A549 (cell line): ENCODE data around the gene ATP6V1F.

ENCODE experiments used
- BCL3 ChIP-seq: fragments of >200 bp; sonication (Bioruptor Twin); formaldehyde crosslinking; IDR thresholded peaks from 3 replicates; pipeline ENCODE4 v1.6.1; 2016
- CBX2 ChIP-seq: fragments of 200-600 bp; sonication (generic); IDR thresholded peaks from 2 replicates; pipeline ENCODE4 v1.6.1; 2016; ENCODE audit warnings: low read depth, mild to moderate bottlenecking, borderline replicate concordance
- CEBPB ChIP-seq, 2 experiments: fragments of >200 bp in 1 of 2; sonication (Bioruptor Twin) in 1 of 2; formaldehyde crosslinking in 1 of 2; IDR thresholded peaks; 2 replicates each; pipeline ENCODE4 v1.6.1; 2012 to 2016
- HOXA7 ChIP-seq: fragments of 250-450 bp; sonication (Bioruptor Pico); IDR thresholded peaks from 2 replicates; pipeline ENCODE4 v1.5.0; 2020; ENCODE audit warnings: mild to moderate bottlenecking, moderate library complexity
- KDM1A ChIP-seq: fragments of 200-600 bp; sonication (generic); IDR thresholded peaks from 2 replicates; pipeline ENCODE4 v1.6.1; 2016; ENCODE audit warnings: low read depth, mild to moderate bottlenecking
- POLR2A ChIP-seq: IDR thresholded peaks from 2 replicates; pipeline ENCODE4 v1.6.1; 2012; ENCODE audit warnings: mild to moderate bottlenecking, low read length
- REST ChIP-seq: fragments of 200-600 bp; sonication (generic); IDR thresholded peaks from 2 replicates; pipeline ENCODE4 v1.6.1; 2016; ENCODE audit warnings: antibody characterized with exemption, mild to moderate bottlenecking, moderate library complexity

GRCh38 chr7:128906766-128907559 is 44.3 kb downstream of the ATP6V1F start:
- TF ChIP-seq CBX2: no peak
- no peak for TF ChIP-seq CEBPB (IDR thresholded peaks at IDR 0.05)
- TF ChIP-seq POLR2A: no peak
- no peak for TF ChIP-seq REST
- TF ChIP-seq HOXA7 (CRISPR knock-in tag): no peak
- TF ChIP-seq KDM1A: no peak
- no peak for TF ChIP-seq BCL3
